OCI-LY1 (cell line): ENCODE results near the gene ACAD8.

Experiments
- H2AFZ ChIP-seq: fragments of 200-600 bp; sonication (generic), shearing (Covaris generic); 2 replicates; pipeline ENCODE4 v1.6.0; 2014; ENCODE audit warnings: antibody characterized with exemption, mild to moderate bottlenecking, low read length
- H3F3A ChIP-seq: fragments of 200-600 bp; sonication (generic), shearing (Covaris generic); 2 replicates; pipeline ENCODE4 v1.6.0; 2014; ENCODE audit warnings: mild to moderate bottlenecking, antibody characterized with exemption, low read length, moderate library complexity; ENCODE audit not compliant: insufficient read depth
- H3K27ac ChIP-seq: fragments of 200-600 bp; sonication (generic); 2 replicates; pipeline ENCODE4 v1.5.1; 2014; ENCODE audit warnings: low read length, mixed run types, mild to moderate bottlenecking, low read depth; ENCODE audit not compliant: poor library complexity, severe bottlenecking
- H3K27me3 ChIP-seq: fragments of 200-600 bp; sonication (generic); 2 replicates; pipeline ENCODE4 v1.6.0; 2014; ENCODE audit warnings: antibody characterized with exemption, mild to moderate bottlenecking, low read length, moderate library complexity; ENCODE audit not compliant: insufficient read depth
- H3K36me3 ChIP-seq: fragments of 200-600 bp; sonication (generic); 2 replicates; pipeline ENCODE4 v1.6.1; 2014; ENCODE audit warnings: mild to moderate bottlenecking, antibody characterized with exemption, low read length, moderate library complexity, mixed read lengths; ENCODE audit not compliant: insufficient read depth
- H3K4me1 ChIP-seq: fragments of 200-600 bp; sonication (generic); 2 replicates; pipeline ENCODE4 v1.5.1; 2014; ENCODE audit warnings: mild to moderate bottlenecking, low read length, moderate library complexity; ENCODE audit not compliant: insufficient read depth, severe bottlenecking
- H3K4me2 ChIP-seq: fragments of 200-600 bp; sonication (generic), shearing (Covaris generic); 2 replicates; pipeline ENCODE4 v1.6.1; 2014; ENCODE audit warnings: low read length
- H3K4me3 ChIP-seq: fragments of 200-600 bp; sonication (generic); 2 replicates; pipeline ENCODE4 v1.5.1; 2014; ENCODE audit warnings: low read length, low read depth, mild to moderate bottlenecking, mixed read lengths; ENCODE audit not compliant: poor library complexity, severe bottlenecking
- H3K79me2 ChIP-seq: fragments of 200-600 bp; shearing (Covaris generic); 2 replicates; pipeline ENCODE4 v1.6.1; 2016; ENCODE audit warnings: mixed run types, low read length, mixed read lengths; ENCODE audit not compliant: insufficient read depth
- H3K9ac ChIP-seq: fragments of 200-600 bp; sonication (generic), shearing (Covaris generic); 2 replicates; pipeline ENCODE4 v1.6.1; 2014; ENCODE audit warnings: mild to moderate bottlenecking, low read length, mixed read lengths
- H3K9me2 ChIP-seq: fragments of 200-600 bp; sonication (generic), shearing (Covaris generic); 2 replicates; pipeline ENCODE4 v1.6.1; 2014; ENCODE audit warnings: low read depth, mild to moderate bottlenecking, low read length, mixed read lengths
- H3K9me3 ChIP-seq: fragments of 200-600 bp; shearing (Covaris generic); 2 replicates; pipeline ENCODE4 v1.6.1; 2014; ENCODE audit warnings: low read length, mixed read lengths
- H4K20me1 ChIP-seq: fragments of 200-600 bp; sonication (generic), shearing (Covaris generic); 2 replicates; pipeline ENCODE4 v1.6.0; 2016; ENCODE audit warnings: mild to moderate bottlenecking, low read length; ENCODE audit not compliant: insufficient read depth
- EZH2 ChIP-seq: fragments of 200-600 bp; sonication (generic), shearing (Covaris generic); IDR thresholded peaks from 2 replicates; pipeline ENCODE4 v1.8.0; 2017; ENCODE audit warnings: borderline replicate concordance, mixed run types, mild to moderate bottlenecking, antibody characterized with exemption, low read length, moderate library complexity, mixed read lengths
- TF ChIP-seq, protein P1 (sequence below): fragments of 200-600 bp; sonication (generic), shearing (Covaris generic); IDR thresholded peaks from 2 replicates; pipeline ENCODE4 v1.5.1; 2017; ENCODE audit warnings: mild to moderate bottlenecking, antibody characterized with exemption, low read length, moderate library complexity, mixed read lengths

The ACAD8 gene

DNA sequence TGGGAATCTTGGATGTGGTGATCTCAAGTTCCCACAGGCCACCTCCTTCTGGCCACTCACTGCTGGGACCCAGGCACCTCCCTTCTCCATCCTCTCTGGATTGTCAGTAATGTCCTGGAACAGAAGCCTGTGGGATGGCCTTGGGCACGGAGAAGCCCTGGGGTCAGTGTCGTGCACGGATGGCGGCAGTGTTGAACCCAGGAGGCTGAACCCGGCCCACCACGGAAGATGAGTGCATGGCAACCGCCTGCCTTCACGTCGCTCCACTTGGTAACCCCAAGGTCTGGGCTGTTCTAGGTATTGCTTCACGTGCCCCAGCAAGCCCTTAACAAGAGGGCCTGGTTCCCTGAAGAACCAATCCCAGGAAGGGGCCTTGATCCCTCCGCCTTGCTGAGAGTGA is 7.3 kb upstream of the ACAD8 start:
- no peak overlapping the region for H3K9ac ChIP-seq
- H3K27me3 ChIP-seq: no peaks in the 10 kb centered on the region
- peaks cover 27% of the 10 kb centered on the region for H3K36me3 ChIP-seq
- TF ChIP-seq EZH2: no peak
- TF ChIP-seq, protein P1, sequence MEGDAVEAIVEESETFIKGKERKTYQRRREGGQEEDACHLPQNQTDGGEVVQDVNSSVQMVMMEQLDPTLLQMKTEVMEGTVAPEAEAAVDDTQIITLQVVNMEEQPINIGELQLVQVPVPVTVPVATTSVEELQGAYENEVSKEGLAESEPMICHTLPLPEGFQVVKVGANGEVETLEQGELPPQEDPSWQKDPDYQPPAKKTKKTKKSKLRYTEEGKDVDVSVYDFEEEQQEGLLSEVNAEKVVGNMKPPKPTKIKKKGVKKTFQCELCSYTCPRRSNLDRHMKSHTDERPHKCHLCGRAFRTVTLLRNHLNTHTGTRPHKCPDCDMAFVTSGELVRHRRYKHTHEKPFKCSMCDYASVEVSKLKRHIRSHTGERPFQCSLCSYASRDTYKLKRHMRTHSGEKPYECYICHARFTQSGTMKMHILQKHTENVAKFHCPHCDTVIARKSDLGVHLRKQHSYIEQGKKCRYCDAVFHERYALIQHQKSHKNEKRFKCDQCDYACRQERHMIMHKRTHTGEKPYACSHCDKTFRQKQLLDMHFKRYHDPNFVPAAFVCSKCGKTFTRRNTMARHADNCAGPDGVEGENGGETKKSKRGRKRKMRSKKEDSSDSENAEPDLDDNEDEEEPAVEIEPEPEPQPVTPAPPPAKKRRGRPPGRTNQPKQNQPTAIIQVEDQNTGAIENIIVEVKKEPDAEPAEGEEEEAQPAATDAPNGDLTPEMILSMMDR: no peak
- no peak overlapping the region for H3K4me3 ChIP-seq
- H3K4me1 ChIP-seq: no peaks in the 10 kb centered on the region
- no peaks in the 10 kb centered on the region for H3F3A ChIP-seq
- H2AFZ ChIP-seq: no peak overlapping the region
- no peaks in the 10 kb centered on the region for H3K79me2 ChIP-seq
- H3K27ac ChIP-seq: no peak overlapping the region
- no peaks in the 10 kb centered on the region for H3K9me2 ChIP-seq
- no peaks in the 10 kb centered on the region for H4K20me1 ChIP-seq
- no peak overlapping the region for H3K4me2 ChIP-seq
- no peaks in the 10 kb centered on the region for H3K9me3 ChIP-seq

DNA sequence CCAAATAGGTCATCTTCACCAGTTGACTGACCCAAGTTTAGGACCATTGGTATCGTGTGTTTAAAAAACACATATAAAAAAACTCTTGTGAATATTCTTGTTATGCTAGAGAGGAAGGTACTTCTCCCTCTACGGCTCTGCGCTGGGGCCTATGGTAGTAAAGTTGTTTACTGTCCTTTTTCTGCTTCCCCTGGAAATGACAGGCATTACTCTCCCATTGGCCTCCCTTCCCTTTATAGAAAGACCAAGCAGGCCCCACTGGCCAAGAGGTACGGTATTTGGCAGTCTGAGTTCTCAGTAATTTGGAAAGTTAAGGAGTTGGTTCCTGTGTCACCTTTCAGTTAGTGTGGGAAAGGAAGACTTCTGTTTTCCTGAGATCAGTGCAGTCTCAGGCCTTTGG is 6.7 kb upstream of the ACAD8 start:
- Histone ChIP-seq H3F3A (no peaks in the 10 kb centered on the region), H3K36me3 (peaks cover 27% of the 10 kb centered on the region), H2AFZ (no peak overlapping the region), H3K27me3 (no peaks in the 10 kb centered on the region), H3K9ac (no peak overlapping the region), H3K9me2 (no peaks in the 10 kb centered on the region), H3K79me2 (no peaks in the 10 kb centered on the region), H3K27ac (no peak overlapping the region), H4K20me1 (no peaks in the 10 kb centered on the region), H3K4me2 (no peak overlapping the region), H3K9me3 (no peaks in the 10 kb centered on the region), H3K4me1 (no peaks in the 10 kb centered on the region), H3K4me3 (no peak overlapping the region)
- TF ChIP-seq, protein P1: no peak
- no peak for TF ChIP-seq EZH2

DNA sequence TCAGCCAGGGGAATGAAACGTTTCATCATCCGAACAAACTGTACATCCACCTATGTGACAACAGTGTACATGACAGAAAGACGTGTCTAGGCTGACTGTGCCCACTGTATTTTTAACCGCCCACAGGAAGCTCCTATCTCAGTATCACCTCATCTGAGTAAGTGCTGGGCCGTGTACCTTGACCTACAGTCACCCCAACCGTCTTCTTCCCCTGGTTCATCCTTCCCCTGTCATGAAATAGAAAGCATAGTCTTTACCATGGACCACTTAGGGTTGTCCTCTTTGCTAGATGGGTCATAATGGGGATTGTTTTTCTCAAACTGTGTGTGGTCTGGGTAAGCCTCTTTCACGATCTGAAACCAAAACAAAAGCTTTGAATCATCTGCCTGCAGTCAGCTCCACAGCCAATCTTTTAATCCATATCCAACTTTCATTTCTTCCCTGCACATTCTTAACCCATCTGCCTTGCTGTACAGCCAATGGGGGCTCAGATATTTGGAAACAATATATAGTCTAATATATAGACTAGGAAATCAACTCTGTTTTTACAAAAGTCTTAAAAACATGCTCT is 4.4 kb upstream of the ACAD8 start:
- H3K36me3 ChIP-seq: peaks cover 27% of the 10 kb centered on the region
- H3K27me3 ChIP-seq: no peaks in the 10 kb centered on the region
- no peaks in the 10 kb centered on the region for H4K20me1 ChIP-seq
- H3K4me3 ChIP-seq: no peak overlapping the region
- no peak overlapping the region for H3K4me2 ChIP-seq
- no peak for TF ChIP-seq EZH2
- TF ChIP-seq, protein P1: no peak
- no peak overlapping the region for H2AFZ ChIP-seq
- no peaks in the 10 kb centered on the region for H3K9me3 ChIP-seq
- no peaks in the 10 kb centered on the region for H3K79me2 ChIP-seq
- H3K9me2 ChIP-seq: no peaks in the 10 kb centered on the region
- H3K4me1 ChIP-seq: peaks cover 10% of the 10 kb centered on the region
- no peak overlapping the region for H3K9ac ChIP-seq
- no peaks in the 10 kb centered on the region for H3F3A ChIP-seq
- H3K27ac ChIP-seq: no peak overlapping the region
